ENCODE data around the gene C6orf136.
A peak's percentile ranks its signal among the peaks of the same experiment; 100 is the strongest.

The C6orf136 gene

DNA sequence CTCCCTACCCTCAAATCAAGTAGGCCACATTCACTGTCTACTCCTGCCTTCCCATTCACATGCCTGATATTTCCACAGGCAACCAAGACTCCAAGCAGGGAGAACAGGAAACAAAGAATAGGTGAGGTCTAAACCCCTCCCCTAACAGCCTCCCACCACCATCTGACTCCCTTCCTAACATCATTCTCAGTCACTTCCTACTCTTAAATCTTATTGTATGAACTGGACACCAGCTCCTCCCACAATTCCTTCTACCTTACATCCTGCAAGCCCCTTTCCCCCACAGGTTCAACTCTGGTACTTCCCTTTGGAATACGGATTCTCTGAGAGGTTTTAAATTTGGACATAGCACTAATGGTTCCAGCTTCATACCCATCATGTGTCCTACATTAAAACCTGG, 944 bp upstream of the C6orf136 start:
- TF ChIP-seq, protein P1, sequence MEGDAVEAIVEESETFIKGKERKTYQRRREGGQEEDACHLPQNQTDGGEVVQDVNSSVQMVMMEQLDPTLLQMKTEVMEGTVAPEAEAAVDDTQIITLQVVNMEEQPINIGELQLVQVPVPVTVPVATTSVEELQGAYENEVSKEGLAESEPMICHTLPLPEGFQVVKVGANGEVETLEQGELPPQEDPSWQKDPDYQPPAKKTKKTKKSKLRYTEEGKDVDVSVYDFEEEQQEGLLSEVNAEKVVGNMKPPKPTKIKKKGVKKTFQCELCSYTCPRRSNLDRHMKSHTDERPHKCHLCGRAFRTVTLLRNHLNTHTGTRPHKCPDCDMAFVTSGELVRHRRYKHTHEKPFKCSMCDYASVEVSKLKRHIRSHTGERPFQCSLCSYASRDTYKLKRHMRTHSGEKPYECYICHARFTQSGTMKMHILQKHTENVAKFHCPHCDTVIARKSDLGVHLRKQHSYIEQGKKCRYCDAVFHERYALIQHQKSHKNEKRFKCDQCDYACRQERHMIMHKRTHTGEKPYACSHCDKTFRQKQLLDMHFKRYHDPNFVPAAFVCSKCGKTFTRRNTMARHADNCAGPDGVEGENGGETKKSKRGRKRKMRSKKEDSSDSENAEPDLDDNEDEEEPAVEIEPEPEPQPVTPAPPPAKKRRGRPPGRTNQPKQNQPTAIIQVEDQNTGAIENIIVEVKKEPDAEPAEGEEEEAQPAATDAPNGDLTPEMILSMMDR (IDR thresholded peaks at IDR 0.05; ENCODE audit: low read depth, low read length, missing control alignments), result no peak
- no peak overlapping the region for H3K4me3 ChIP-seq (ENCODE audit: low read depth, low read length)
- in situ Hi-C loops (cut with HindIII; ENCODE audit: low sequenced_read_pairs), result no loop called here
- no peak for DNase-seq (ENCODE audit: low read depth)

DNA sequence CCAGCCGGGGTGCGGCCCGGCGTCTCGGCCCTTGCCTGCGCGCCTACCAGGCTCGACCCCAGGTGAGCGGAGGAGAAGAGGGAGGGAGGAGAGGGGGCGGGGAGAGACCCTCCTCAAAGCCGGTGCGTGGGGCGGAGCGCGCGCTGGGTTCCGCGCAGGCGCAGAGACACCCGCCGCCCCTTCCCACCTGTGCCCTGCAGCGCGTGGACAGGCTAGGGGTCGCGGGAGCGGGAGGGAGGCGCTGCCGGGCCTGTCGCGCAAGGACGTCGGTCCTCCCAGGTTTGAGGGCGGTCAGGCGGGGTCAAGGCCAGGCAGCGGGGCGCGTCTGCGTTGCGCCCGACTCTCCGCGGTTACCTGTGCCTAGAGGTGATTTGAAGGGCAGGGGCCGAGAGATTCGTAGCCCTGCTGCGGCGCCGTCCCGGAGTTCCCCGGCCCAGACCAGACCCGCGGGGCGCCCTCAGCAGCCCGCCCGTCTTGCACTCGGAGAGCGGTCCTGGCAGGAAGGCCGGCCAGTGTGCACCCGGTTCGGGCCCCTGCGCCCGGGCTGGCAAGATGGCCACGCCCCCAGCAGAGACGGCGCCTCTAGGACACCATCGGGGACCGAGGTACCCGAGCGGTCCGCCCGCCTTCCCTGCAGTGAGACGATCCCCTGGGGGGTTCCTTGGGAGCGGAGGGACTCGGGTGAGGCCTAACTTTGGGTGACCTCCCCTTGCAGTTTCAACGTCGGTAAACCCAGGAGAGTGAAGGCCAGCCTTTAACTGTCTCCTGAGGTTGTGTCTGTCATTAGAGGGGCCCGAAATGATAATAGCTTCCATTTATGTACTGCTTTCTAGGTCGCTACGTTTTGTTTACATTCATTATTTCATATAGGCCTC, 546 bp downstream of the C6orf136 start:
- in situ Hi-C loops (cut with HindIII; ENCODE audit: low sequenced_read_pairs), result no loop called here
- TF ChIP-seq, protein P1 (IDR thresholded peaks at IDR 0.05; ENCODE audit: low read depth, low read length, missing control alignments), result no peak
- DNase-seq (ENCODE audit: low read depth), result no peak
- peak overlapping the region; percentile 95 for H3K4me3 ChIP-seq (ENCODE audit: low read depth, low read length)

DNA sequence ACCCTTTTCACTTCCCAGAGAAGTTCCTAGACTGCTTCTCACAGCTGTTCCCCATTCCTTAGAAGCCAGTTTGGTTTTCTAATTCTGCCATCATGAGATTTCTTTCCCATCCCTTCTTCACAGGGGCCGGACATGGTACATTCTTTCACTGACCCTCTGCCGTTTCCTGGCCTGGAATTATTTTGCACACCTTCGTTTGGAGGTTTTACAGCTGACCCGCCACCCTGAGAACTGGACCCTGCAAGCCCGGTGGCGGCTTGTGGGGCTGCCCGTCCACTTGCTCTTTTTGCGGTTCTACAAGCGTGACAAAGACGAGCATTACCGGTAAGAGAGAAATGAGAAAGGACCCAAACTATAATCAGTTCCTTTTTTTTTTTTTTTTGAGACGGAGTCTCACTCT, 4.2 kb downstream of the C6orf136 start:
- in situ Hi-C loops (cut with HindIII; ENCODE audit: low sequenced_read_pairs), result no loop called here
- TF ChIP-seq, protein P1 (IDR thresholded peaks at IDR 0.05; ENCODE audit: low read depth, low read length, missing control alignments), result no peak
- no peak overlapping the region for H3K4me3 ChIP-seq (ENCODE audit: low read depth, low read length)
- DNase-seq (ENCODE audit: low read depth), result no peak

DNA sequence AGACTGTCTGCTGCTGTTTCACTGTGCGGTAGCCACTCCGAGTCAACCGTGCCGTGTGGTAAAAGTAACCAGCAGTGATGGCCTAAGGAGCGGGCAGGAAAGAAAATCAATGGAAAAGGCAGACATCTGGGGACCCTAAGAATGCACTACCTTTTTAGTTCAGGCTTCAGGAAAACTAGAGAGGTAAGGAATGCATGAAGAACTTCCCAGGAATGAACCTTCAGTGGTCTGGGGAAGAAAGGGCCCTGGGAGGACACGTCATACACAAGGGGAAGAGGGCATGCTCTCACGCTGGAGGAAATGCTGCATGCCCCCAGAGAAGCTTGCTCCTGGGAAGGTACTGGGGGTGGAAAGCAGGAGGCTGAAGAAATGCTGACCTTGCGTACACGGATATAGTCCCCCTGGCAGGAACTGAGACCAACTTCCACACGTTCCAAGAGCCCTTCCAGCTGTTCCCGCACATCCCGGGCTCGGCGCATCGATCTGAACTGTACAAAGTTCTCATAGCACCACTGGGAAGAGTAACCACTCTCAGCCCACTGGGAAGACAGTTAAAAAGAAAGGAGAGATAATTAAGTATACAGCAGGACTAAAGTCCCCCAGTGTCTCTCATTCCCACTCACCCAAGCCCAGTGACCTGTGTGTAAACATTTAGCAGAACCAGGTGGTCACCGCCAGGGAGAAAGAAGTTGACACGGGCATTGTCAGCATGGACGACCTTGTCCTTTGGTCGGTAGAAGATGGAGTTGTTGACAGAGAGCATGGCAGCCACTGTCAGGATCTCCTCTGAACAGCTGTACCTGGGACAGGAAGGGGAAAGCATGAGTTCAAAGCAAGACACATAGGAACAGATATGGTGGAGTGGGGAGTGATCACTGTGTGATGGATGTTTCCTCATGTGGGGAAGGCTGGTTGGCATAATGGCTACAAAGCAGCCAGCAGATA, 8.1 kb downstream of the C6orf136 start:
- TF ChIP-seq, protein P1 (IDR thresholded peaks at IDR 0.05; ENCODE audit: low read depth, low read length, missing control alignments), result no peak
- H3K4me3 ChIP-seq (ENCODE audit: low read depth, low read length), result no peak overlapping the region
- no peak for DNase-seq (ENCODE audit: low read depth)
- in situ Hi-C loops (cut with HindIII; ENCODE audit: low sequenced_read_pairs), result no loop called here

DNA sequence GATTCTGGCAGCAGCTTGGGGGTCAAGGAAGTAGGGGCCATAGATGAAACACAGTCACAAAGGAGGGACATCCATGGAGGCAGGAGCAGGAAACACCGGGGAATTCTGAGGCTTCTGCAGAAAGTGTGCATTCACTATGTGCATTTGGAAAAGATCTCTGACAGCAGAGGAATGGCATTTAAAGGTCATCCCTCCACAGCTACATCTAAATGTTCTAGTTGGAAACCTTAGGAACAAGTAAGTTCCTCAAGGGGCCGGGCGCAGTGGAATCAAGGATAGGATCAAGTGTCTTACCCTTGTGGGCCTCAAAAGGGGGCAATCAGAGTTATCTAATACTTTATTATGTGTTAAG, 8.8 kb downstream of the C6orf136 start:
- no peak overlapping the region for H3K4me3 ChIP-seq (ENCODE audit: low read depth, low read length)
- DNase-seq (ENCODE audit: low read depth), result no peak
- TF ChIP-seq, protein P1 (IDR thresholded peaks at IDR 0.05; ENCODE audit: low read depth, low read length, missing control alignments), result no peak
- in situ Hi-C loops (cut with HindIII; ENCODE audit: low sequenced_read_pairs), result no loop called here

DNA sequence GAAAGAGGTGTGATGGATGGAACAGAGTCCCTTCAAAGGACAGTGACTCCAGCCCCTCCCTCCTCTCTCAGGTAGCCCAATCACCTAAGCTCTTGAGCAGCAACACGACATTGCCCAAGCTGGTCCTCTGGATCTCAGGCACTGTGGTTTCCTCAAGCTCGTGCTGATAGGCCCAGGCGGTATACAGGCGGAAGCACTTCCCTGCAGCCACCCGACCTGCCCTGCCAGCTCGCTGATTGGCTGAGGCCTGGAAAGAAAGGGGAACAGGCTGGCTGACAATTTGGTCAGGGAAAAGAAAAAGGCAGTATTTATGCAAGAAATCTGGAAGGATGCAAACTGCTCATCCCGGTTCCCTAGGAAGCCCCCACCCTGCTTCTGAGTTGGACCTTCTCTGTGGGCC, 9.6 kb downstream of the C6orf136 start:
- in situ Hi-C loops (cut with HindIII; ENCODE audit: low sequenced_read_pairs), result no loop called here
- DNase-seq (ENCODE audit: low read depth), result no peak
- H3K4me3 ChIP-seq (ENCODE audit: low read depth, low read length), result no peak overlapping the region
- TF ChIP-seq, protein P1 (IDR thresholded peaks at IDR 0.05; ENCODE audit: low read depth, low read length, missing control alignments), result no peak

All from astrocyte of the cerebellum (primary cell).